Stimulated activated CD8-positive, alpha-beta memory T cell treated with anti-CD3 and anti-CD28 coated beads, Interleukin-2, amount 100 ng/mL, for 48 hours (primary cell): ENCODE measurements around the gene EIF5A.
A peak's percentile ranks its signal among the peaks of the same experiment; 100 is the strongest.

ENCODE experiments used
- DNase-seq, 2 donors: peaks; one replicate each; pipeline ENCODE4 v3.0.0-alpha.2; 2020; ENCODE audit warnings: low read depth in 2 of 2

Gene EIF5A

GRCh38 chr17:7306911-7307685, at the start of gene EIF5A:
Gene EIF5A, plus strand, starts transcription at chr17:7307628. Its CDS starts 2,008 bp downstream, at chr17:7309636.
- DNase-seq = peak; percentile 100

- no peak for DNase-seq
Measured at GRCh38 chr17:7258731-7259554, 48.5 kb upstream of the EIF5A start.

GRCh38 chr17:7259555-7259889, 47.9 kb upstream of the EIF5A start:
- no peak for DNase-seq

GRCh38 chr17:7260151-7260550, 47.3 kb upstream of the EIF5A start:
- no peak for DNase-seq

GRCh38 chr17:7260651-7261378, 46.6 kb upstream of the EIF5A start:
- peak in 1 of 2 donors; percentile 15 for DNase-seq

- DNase-seq = no peak
Measured at GRCh38 chr17:7261379-7262191, 45.8 kb upstream of the EIF5A start.

GRCh38 chr17:7262192-7262934, 45.1 kb upstream of the EIF5A start, which contains the start of gene CLDN7:
Gene CLDN7, minus strand, starts transcription at chr17:7262478. Its CDS starts 435 bp downstream, at chr17:7262043.
- DNase-seq = no peak

- DNase-seq = no peak
Measured at GRCh38 chr17:7262935-7263800, 44.3 kb upstream of the EIF5A start.

- no peak for DNase-seq
Measured at GRCh38 chr17:7263801-7264078, 43.7 kb upstream of the EIF5A start.

- no peak for DNase-seq
Measured at GRCh38 chr17:7266784-7267183, 40.6 kb upstream of the EIF5A start.

GRCh38 chr17:7279448-7279847, 28.0 kb upstream of the EIF5A start:
- no peak for DNase-seq

GRCh38 chr17:7280519-7281073, 26.8 kb upstream of the EIF5A start:
- DNase-seq = peak; percentile 67 to 78

- peak; percentile 88 to 92 for DNase-seq
Measured at GRCh38 chr17:7281074-7281952, 26.1 kb upstream of the EIF5A start, which contains the start of gene SLC2A4. Gene SLC2A4, plus strand, starts transcription at chr17:7281718. Its CDS starts 217 bp downstream, at chr17:7281935.

GRCh38 chr17:7281953-7282751, 25.3 kb upstream of the EIF5A start:
- DNase-seq = no peak

GRCh38 chr17:7282752-7283321, 24.6 kb upstream of the EIF5A start:
- no peak for DNase-seq

- no peak for DNase-seq
Measured at GRCh38 chr17:7283471-7284216, 23.8 kb upstream of the EIF5A start.

GRCh38 chr17:7284911-7285310, 22.5 kb upstream of the EIF5A start:
- no peak for DNase-seq
